Measurements from ENCODE around the gene IMPDH1. TPM values are rescaled to one million over a fixed set of nuclear protein-coding genes. Genes with fewer than 3 reads are reported as not detected.

IMPDH1 gene
- polyA plus RNA-seq, 2 of the 4 experiments (the other 2 are of a cell fraction): 55.4 to 65.4 TPM

DNA sequence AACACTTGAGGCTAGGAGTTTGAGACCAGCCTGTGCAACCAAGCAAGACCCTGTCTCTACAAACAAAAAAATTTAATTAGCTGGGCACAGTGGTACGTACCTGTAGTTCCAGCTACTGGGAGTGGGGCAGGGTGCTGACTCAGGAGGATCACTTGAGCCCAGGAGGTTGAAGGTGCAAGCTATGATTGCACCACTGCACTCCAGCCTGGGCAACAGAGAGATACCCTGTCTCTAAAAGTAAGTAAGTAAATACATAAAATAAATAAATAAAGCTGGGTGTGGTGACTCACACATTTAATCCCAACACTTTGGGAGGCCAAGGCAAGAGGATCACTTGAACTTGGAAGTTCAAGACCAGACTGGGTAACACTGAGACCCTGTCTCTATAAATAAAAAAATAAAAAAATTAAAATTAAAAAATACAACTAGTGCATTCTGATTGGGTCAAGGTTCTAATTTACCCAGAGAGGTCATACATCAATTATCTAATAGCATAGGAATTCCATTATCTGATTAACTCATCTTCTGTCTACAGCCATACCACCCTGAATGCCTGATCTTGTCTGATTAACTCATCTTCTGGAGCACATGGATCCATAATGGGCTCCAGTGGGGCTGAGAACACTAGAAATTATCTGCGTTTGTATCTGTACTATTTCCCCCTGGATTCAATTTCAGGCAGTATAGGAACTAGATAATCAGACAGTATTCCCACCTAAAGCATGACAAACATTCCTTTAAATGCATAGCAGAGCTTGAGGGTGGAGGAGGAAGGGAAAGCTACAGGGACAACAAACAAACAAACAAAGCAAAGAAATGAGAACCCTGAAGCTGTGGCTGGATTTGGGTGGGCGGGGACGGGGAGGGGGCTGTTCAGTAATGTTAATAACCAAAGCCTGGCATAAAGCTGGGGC lies 24.9 kb upstream of the IMPDH1 start (continued):
- TF ChIP-seq, protein P1, sequence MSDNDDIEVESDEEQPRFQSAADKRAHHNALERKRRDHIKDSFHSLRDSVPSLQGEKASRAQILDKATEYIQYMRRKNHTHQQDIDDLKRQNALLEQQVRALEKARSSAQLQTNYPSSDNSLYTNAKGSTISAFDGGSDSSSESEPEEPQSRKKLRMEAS (IDR thresholded peaks at IDR 0.05): peak; percentile 29; the same call in 1 of the 2 replicates
- peak; percentile 85 for TF ChIP-seq JUNB (IDR thresholded peaks at IDR 0.05)
- peak; percentile 77 for TF ChIP-seq FOSL2 (IDR thresholded peaks at IDR 0.05)
- TF ChIP-seq FOSL2 (CRISPR knock-in tag; IDR thresholded peaks at IDR 0.05): peak; percentile 92
- TF ChIP-seq KDM1A (IDR thresholded peaks at IDR 0.05; ENCODE audit: low read depth): no peak
- TF ChIP-seq, protein P2, sequence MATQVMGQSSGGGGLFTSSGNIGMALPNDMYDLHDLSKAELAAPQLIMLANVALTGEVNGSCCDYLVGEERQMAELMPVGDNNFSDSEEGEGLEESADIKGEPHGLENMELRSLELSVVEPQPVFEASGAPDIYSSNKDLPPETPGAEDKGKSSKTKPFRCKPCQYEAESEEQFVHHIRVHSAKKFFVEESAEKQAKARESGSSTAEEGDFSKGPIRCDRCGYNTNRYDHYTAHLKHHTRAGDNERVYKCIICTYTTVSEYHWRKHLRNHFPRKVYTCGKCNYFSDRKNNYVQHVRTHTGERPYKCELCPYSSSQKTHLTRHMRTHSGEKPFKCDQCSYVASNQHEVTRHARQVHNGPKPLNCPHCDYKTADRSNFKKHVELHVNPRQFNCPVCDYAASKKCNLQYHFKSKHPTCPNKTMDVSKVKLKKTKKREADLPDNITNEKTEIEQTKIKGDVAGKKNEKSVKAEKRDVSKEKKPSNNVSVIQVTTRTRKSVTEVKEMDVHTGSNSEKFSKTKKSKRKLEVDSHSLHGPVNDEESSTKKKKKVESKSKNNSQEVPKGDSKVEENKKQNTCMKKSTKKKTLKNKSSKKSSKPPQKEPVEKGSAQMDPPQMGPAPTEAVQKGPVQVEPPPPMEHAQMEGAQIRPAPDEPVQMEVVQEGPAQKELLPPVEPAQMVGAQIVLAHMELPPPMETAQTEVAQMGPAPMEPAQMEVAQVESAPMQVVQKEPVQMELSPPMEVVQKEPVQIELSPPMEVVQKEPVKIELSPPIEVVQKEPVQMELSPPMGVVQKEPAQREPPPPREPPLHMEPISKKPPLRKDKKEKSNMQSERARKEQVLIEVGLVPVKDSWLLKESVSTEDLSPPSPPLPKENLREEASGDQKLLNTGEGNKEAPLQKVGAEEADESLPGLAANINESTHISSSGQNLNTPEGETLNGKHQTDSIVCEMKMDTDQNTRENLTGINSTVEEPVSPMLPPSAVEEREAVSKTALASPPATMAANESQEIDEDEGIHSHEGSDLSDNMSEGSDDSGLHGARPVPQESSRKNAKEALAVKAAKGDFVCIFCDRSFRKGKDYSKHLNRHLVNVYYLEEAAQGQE (IDR thresholded peaks at IDR 0.05): no peak
- TF ChIP-seq GATA3 (IDR thresholded peaks at IDR 0.05; ENCODE audit: borderline replicate concordance): peak; percentile 69

DNA sequence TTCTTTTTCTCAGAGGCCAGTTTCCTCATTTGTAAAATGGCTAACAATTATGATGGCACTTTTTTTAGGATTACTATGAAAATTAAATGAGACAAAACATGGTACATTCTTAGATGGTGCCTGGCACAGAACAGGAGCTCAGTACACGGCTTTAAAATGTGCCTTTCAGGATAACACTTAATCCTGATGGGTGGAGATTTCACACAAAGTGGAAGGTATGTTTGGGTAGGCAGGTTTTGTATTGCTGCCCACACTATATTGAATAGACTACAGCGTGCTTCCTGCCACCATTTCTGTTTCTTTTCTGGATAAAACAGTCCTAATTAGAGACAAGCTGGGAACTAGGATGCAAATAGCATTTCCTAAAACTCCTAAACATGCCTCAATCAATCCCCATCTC lies 22.0 kb upstream of the IMPDH1 start:
- CTCF ChIA-PET: interaction anchor here (0.9 to 23.8 kb wide), 11 partner anchors 9 to 85 kb away, joined by 3 to 695 read pairs (median 6); partner anchors contain the start of genes HILPDA, IMPDH1 and RBM28
- peak overlapping the region; percentile 87 to 95 for H3K27ac ChIP-seq
- ATAC-seq (no peak), FAIRE-seq (no peak), DNase-seq (ENCODE audit: low read depth in 1 of 2, low spot score in 1 of 2) (no peak)
- H3K4me2 ChIP-seq: peak overlapping the region; percentile 84
- peaks cover 74% of the 10 kb centered on the region for H3K4me1 ChIP-seq
- no peak overlapping the region for H3K4me3 ChIP-seq
- POLR2A ChIA-PET: interaction anchor here (1.0 kb wide), 1 partner anchor 24 kb away, joined by 4 read pairs; the partner anchor contains the start of gene HILPDA
- TF ChIP-seq NR3C1 (IDR thresholded peaks at IDR 0.05) (no peak), HOXA7 (CRISPR knock-in tag; IDR thresholded peaks at IDR 0.05) (no peak), RARB (CRISPR knock-in tag; IDR thresholded peaks at IDR 0.05) (no peak), HDAC2 (IDR thresholded peaks at IDR 0.05) (no peak), SREBF2 (IDR thresholded peaks at IDR 0.05) (no peak), ZC3H11A (IDR thresholded peaks at IDR 0.05) (no peak)
- TF ChIP-seq, protein P3, sequence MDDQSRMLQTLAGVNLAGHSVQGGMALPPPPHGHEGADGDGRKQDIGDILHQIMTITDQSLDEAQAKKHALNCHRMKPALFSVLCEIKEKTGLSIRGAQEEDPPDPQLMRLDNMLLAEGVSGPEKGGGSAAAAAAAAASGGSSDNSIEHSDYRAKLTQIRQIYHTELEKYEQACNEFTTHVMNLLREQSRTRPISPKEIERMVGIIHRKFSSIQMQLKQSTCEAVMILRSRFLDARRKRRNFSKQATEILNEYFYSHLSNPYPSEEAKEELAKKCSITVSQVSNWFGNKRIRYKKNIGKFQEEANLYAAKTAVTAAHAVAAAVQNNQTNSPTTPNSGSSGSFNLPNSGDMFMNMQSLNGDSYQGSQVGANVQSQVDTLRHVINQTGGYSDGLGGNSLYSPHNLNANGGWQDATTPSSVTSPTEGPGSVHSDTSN (IDR thresholded peaks at IDR 0.05): no peak
- 45% methylated on average over 2 of the region's 2 CpGs for WGBS (ENCODE audit: missing lambda C conversion rate)
- no peaks in the 10 kb centered on the region for H3K9me3 ChIP-seq

DNA sequence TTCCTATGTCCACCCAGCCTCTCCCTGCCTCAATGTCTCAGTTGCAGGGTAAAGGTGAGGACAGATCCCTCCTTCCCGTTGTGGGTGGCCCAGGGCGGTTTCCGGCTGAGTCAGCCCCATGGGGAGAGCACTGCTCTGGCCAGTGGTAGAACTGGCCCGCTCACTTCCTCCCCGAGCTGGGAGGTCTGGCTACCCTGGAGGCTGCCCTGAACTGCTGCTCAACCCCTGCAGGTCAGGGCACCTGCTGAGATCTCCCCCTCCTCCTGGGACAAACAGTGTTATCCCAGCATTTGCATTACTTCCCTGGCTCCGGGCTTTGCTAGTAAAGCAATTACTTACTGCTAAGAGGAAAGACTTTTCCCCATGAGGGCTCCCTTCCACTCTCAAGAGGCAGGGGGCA lies 21.4 kb upstream of the IMPDH1 start:
- H3K4me1 ChIP-seq: peaks cover 70% of the 10 kb centered on the region
- ChIA-PET CTCF (interaction anchor here (0.7 to 23.8 kb wide), 10 partner anchors 9 to 449 kb away, joined by 3 to 695 read pairs (median 4); partner anchors contain the start of genes IMPDH1 and RBM28), POLR2A (interaction anchor here (1.0 kb wide), 2 partner anchors 24 to 28 kb away, joined by 3 to 4 read pairs; partner anchors contain the start of gene HILPDA)
- no peak overlapping the region for H3K4me3 ChIP-seq
- DNase-seq (ENCODE audit: low read depth in 1 of 2, low spot score in 1 of 2) (peak in 1 of 2 experiments; percentile 86), FAIRE-seq (no peak), ATAC-seq (peak; percentile 70 to 71)
- H3K4me2 ChIP-seq: peak overlapping the region; percentile 84
- H3K9me3 ChIP-seq: no peaks in the 10 kb centered on the region
- whole genome bisulfite sequencing (ENCODE audit: missing lambda C conversion rate): 18% methylated on average over 5 of the region's 6 CpGs
- H3K27ac ChIP-seq: peak overlapping the region; percentile 87 to 95
- TF ChIP-seq MAFK (IDR thresholded peaks at IDR 0.05; ENCODE audit: partially characterized antibody): peak; percentile 50
- TF ChIP-seq, protein P1 (IDR thresholded peaks at IDR 0.05): peak; percentile 65
- TF ChIP-seq ESRRA (IDR thresholded peaks at IDR 0.05; ENCODE audit: borderline replicate concordance, low read length): no peak
- TF ChIP-seq, protein P4, sequence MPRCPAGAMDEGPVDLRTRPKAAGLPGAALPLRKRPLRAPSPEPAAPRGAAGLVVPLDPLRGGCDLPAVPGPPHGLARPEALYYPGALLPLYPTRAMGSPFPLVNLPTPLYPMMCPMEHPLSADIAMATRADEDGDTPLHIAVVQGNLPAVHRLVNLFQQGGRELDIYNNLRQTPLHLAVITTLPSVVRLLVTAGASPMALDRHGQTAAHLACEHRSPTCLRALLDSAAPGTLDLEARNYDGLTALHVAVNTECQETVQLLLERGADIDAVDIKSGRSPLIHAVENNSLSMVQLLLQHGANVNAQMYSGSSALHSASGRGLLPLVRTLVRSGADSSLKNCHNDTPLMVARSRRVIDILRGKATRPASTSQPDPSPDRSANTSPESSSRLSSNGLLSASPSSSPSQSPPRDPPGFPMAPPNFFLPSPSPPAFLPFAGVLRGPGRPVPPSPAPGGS (IDR thresholded peaks at IDR 0.05): peak; percentile 61; the same call in 1 of the 3 replicates
- TF ChIP-seq, protein P3 (IDR thresholded peaks at IDR 0.05): 0 out of 2 replicates have a peak, but pooled peaks have one; percentile 43
- peak; percentile 43 for TF ChIP-seq SMC3 (IDR thresholded peaks at IDR 0.05)
- TF ChIP-seq FOXS1 (CRISPR knock-in tag; IDR thresholded peaks at IDR 0.05): no peak
- peak in 1 of 2 experiments; percentile 43; a peak in 2 of 5 replicates for TF ChIP-seq RAD21 (conservative IDR thresholded peaks at IDR 0.05 in 1 of 2, IDR thresholded peaks at IDR 0.05 in 1 of 2)
- TF ChIP-seq GATA3 (IDR thresholded peaks at IDR 0.05; ENCODE audit: borderline replicate concordance): peak; percentile 90
- TF ChIP-seq NFE2L2 (conservative IDR thresholded peaks at IDR 0.05; ENCODE audit: low read length): no peak
- TF ChIP-seq ZC3H11A (IDR thresholded peaks at IDR 0.05): no peak
- TF ChIP-seq, protein P5, sequence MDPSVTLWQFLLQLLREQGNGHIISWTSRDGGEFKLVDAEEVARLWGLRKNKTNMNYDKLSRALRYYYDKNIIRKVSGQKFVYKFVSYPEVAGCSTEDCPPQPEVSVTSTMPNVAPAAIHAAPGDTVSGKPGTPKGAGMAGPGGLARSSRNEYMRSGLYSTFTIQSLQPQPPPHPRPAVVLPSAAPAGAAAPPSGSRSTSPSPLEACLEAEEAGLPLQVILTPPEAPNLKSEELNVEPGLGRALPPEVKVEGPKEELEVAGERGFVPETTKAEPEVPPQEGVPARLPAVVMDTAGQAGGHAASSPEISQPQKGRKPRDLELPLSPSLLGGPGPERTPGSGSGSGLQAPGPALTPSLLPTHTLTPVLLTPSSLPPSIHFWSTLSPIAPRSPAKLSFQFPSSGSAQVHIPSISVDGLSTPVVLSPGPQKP (IDR thresholded peaks at IDR 0.05; ENCODE audit: low read depth, low read length): no peak
- TF ChIP-seq JUNB (IDR thresholded peaks at IDR 0.05): peak; percentile 73
- TF ChIP-seq FOSL2 (IDR thresholded peaks at IDR 0.05): peak; percentile 64
- peak; percentile 69 for TF ChIP-seq FOSL2 (CRISPR knock-in tag; IDR thresholded peaks at IDR 0.05)
- no peak for TF ChIP-seq MAZ (IDR thresholded peaks at IDR 0.05; ENCODE audit: borderline replicate concordance, low read depth, low read length)
- TF ChIP-seq JUN (IDR thresholded peaks at IDR 0.05): peak; percentile 79 to 85; a peak in 4 of 5 replicates
